Caco-2 (cell line): Measurements from ENCODE around the gene C19orf47. TPM values are rescaled to one million over a fixed set of nuclear protein-coding genes. Genes with fewer than 3 reads are reported as not detected.

Source experiments
- BruUV-seq: library from RNA; stranded (reverse); fragments of 400-500 nt; replicated peaks from 2 replicates; lab custom pipeline; 2021; lab: Mats Ljungman, UMichigan
- CTCF ChIA-PET: fragments of 300-600 bp; sonication (Branson Sonifier 250); formaldehyde crosslinking; loops from one replicate; lab custom pipeline; 2022; ENCODE audit warnings: antibody characterized with exemption; lab: Charles Lee
- POLR2A ChIA-PET: fragments of 300-600 bp; sonication (Branson Sonifier 250); formaldehyde crosslinking; loops from one replicate; lab custom pipeline; 2022; ENCODE audit warnings: antibody characterized with exemption; lab: Charles Lee
- DNase-seq, 2 experiments: peaks; one replicate each; pipeline versions ENCODE4 v3.0.0 to v3.0.0-alpha.2; 2020 to 2022
- H3K27me3 ChIP-seq: replicated peaks from 2 replicates; pipeline ENCODE4 v1.6.0; 2011; ENCODE audit warnings: low read length; ENCODE audit not compliant: control insufficient read depth, insufficient read depth
- H3K36me3 ChIP-seq: 2 replicates; pipeline ENCODE4 v1.5.1; 2011; ENCODE audit warnings: low read length; ENCODE audit not compliant: control insufficient read depth, insufficient read depth
- H3K4me1 ChIP-seq: fragments of 250-450 bp; sonication (Bioruptor Pico); 2 replicates; pipeline ENCODE4 v1.5.1; 2020; ENCODE audit warnings: mild to moderate bottlenecking
- H3K4me3 ChIP-seq: 2 replicates; pipeline ENCODE4 v1.5.1; 2011; ENCODE audit warnings: low read depth, mild to moderate bottlenecking, control low read depth, low read length
- H3K9me3 ChIP-seq: fragments of 250-450 bp; sonication (Bioruptor Pico); 2 replicates; pipeline ENCODE4 v1.5.1; 2020; ENCODE audit warnings: mild to moderate bottlenecking, moderate library complexity
- H3K27ac Mint-ChIP-seq: one replicate; pipeline ENCODE4 v1.8.0; 2022; ENCODE audit warnings: mixed read lengths; ENCODE audit not compliant: unreplicated experiment
- H3K27me3 Mint-ChIP-seq: one replicate; pipeline ENCODE4 v1.8.0; 2022; ENCODE audit warnings: mixed read lengths; ENCODE audit not compliant: insufficient read depth, unreplicated experiment
- H3K36me3 Mint-ChIP-seq: one replicate; pipeline ENCODE4 v1.8.0; 2022; ENCODE audit warnings: mild to moderate bottlenecking, mixed read lengths; ENCODE audit not compliant: insufficient read depth, unreplicated experiment
- H3K4me1 Mint-ChIP-seq: one replicate; pipeline ENCODE4 v1.8.0; 2022; ENCODE audit warnings: low read depth, mixed read lengths; ENCODE audit not compliant: unreplicated experiment
- H3K4me3 Mint-ChIP-seq: one replicate; pipeline ENCODE4 v1.8.0; 2022; ENCODE audit warnings: mild to moderate bottlenecking, moderate library complexity, mixed read lengths; ENCODE audit not compliant: unreplicated experiment
- H3K9me3 Mint-ChIP-seq: one replicate; pipeline ENCODE4 v1.8.0; 2022; ENCODE audit warnings: mixed read lengths; ENCODE audit not compliant: unreplicated experiment
- intact Hi-C: fragments of 100-400 bp; cut with micrococcal nuclease; formaldehyde crosslinking; loops from one replicate; pipeline ENCODE4 v1.10.0; 2022; ENCODE audit not compliant: unreplicated experiment
- total RNA-seq: library from RNA; stranded (reverse); gene quantifications from 2 replicates; pipeline ENCODE4 v1.2.3, GENCODE V29; 2022
- TF ChIP-seq, protein P1 (sequence below), 2 experiments: fragments of 200-600 bp in 1 of 2; IDR thresholded peaks; 1 replicate in 1 of 2; 2 replicates in 1 of 2; pipeline versions ENCODE4 v1.5.1 to v1.8.0; 2011 to 2022; ENCODE audit warnings: antibody characterized with exemption in 1 of 2, control low read depth in 1 of 2, inconsistent platforms in 1 of 2, low read depth in 1 of 2, low read length in 1 of 2, mild to moderate bottlenecking in 1 of 2, moderate library complexity in 1 of 2; ENCODE audit not compliant: insufficient read depth in 1 of 2, severe bottlenecking in 1 of 2, unreplicated experiment in 1 of 2

The C19orf47 gene
- total RNA-seq, 1 experiment from 2014 or later, result 28.3 TPM

DNA sequence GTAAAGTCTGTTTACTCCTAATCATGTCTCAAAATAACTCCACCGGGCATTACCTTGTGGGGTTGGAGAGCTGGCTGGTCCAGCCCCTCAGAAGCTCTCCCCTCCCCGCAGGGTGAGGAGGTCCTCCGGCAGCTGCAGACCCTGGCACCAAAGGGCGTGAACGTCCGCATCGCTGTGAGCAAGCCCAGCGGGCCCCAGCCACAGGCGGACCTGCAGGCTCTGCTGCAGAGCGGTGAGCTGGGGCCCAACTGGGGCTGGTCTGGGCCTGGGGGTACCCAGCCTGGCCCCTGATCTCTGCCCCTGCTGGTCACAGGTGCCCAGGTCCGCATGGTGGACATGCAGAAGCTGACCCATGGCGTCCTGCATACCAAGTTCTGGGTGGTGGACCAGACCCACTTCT, 21.6 kb upstream of the C19orf47 start:
- Histone ChIP-seq H3K27me3 (no peaks in the 10 kb centered on the region), H3K9me3 (no peaks in the 10 kb centered on the region), H3K4me3 (no peak overlapping the region), H3K36me3 (no peaks in the 10 kb centered on the region; the same call in 1 of the 2 replicates), H3K4me1 (no peaks in the 10 kb centered on the region)
- ChIA-PET CTCF (no interaction called here), POLR2A (no interaction called here)
- no TSS peak for BruUV-seq
- Mint-ChIP-seq H3K27me3 (no peaks in the 10 kb centered on the region), H3K9me3 (no peaks in the 10 kb centered on the region), H3K4me3 (no peak overlapping the region), H3K4me1 (no peaks in the 10 kb centered on the region), H3K27ac (no peak overlapping the region), H3K36me3 (peaks cover 3% of the 10 kb centered on the region)
- no peak for DNase-seq
- TF ChIP-seq, protein P1, sequence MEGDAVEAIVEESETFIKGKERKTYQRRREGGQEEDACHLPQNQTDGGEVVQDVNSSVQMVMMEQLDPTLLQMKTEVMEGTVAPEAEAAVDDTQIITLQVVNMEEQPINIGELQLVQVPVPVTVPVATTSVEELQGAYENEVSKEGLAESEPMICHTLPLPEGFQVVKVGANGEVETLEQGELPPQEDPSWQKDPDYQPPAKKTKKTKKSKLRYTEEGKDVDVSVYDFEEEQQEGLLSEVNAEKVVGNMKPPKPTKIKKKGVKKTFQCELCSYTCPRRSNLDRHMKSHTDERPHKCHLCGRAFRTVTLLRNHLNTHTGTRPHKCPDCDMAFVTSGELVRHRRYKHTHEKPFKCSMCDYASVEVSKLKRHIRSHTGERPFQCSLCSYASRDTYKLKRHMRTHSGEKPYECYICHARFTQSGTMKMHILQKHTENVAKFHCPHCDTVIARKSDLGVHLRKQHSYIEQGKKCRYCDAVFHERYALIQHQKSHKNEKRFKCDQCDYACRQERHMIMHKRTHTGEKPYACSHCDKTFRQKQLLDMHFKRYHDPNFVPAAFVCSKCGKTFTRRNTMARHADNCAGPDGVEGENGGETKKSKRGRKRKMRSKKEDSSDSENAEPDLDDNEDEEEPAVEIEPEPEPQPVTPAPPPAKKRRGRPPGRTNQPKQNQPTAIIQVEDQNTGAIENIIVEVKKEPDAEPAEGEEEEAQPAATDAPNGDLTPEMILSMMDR (IDR thresholded peaks at IDR 0.05; ENCODE audit: insufficient read depth in 1 of 2, low read depth in 1 of 2, low read length in 1 of 2, severe bottlenecking in 1 of 2, unreplicated experiment in 1 of 2), result no peak
- intact Hi-C loops, result no loop called here

DNA sequence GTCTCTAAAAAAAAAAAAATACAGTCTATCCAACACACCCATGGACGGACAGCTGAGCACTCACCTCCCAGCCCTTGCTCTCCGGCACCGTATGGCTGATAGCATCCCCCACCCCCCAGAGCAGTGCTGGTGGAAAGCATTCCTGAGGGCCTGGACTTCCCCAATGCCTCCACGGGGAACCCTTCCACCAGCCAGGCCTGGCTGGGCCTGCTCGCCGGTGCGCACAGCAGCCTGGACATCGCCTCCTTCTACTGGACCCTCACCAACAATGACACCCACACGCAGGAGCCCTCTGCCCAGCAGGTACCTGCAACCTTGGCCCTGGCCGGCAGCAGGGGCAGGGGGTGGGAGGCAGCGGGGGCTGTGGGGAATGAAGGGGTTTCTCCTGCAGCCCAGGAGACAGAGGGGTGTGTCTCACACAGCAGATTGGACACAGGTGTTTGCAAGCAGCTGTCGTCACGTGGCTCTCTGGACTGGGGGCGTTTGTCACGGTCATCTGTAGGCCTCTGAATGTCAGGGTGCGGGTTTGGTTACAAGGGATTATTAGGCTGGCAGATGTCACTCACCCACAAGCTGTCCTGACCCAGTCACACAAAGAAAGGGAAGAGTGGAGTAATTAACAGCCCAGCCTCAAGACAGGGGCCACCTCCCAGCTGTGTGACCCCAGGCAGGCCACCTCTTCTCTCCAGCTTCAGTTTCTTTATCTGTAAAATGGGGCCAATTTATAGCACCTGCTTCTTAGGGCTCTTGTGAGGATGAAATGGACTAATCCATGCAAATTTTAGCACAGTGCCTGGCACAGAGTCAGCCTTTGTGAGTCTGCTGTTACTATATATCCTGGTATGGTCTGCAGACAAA, 19.6 kb upstream of the C19orf47 start:
- intact Hi-C loops, result no loop called here
- ChIA-PET POLR2A (no interaction called here), CTCF (no interaction called here)
- TF ChIP-seq, protein P1 (IDR thresholded peaks at IDR 0.05; ENCODE audit: insufficient read depth in 1 of 2, low read depth in 1 of 2, low read length in 1 of 2, severe bottlenecking in 1 of 2, unreplicated experiment in 1 of 2), result no peak
- H3K4me1 Mint-ChIP-seq, result no peaks in the 10 kb centered on the region
- BruUV-seq, result no TSS peak
- H3K4me3 ChIP-seq, result no peak overlapping the region
- no peaks in the 10 kb centered on the region for H3K9me3 ChIP-seq
- no peak overlapping the region for H3K4me3 Mint-ChIP-seq
- no peaks in the 10 kb centered on the region for H3K4me1 ChIP-seq
- H3K27me3 Mint-ChIP-seq, result no peaks in the 10 kb centered on the region
- no peaks in the 10 kb centered on the region; the same call in 1 of the 2 replicates for H3K36me3 ChIP-seq
- H3K36me3 Mint-ChIP-seq, result peaks cover 4% of the 10 kb centered on the region
- H3K27me3 ChIP-seq, result no peaks in the 10 kb centered on the region
- H3K27ac Mint-ChIP-seq, result no peak overlapping the region
- DNase-seq, result no peak
- no peaks in the 10 kb centered on the region for H3K9me3 Mint-ChIP-seq

DNA sequence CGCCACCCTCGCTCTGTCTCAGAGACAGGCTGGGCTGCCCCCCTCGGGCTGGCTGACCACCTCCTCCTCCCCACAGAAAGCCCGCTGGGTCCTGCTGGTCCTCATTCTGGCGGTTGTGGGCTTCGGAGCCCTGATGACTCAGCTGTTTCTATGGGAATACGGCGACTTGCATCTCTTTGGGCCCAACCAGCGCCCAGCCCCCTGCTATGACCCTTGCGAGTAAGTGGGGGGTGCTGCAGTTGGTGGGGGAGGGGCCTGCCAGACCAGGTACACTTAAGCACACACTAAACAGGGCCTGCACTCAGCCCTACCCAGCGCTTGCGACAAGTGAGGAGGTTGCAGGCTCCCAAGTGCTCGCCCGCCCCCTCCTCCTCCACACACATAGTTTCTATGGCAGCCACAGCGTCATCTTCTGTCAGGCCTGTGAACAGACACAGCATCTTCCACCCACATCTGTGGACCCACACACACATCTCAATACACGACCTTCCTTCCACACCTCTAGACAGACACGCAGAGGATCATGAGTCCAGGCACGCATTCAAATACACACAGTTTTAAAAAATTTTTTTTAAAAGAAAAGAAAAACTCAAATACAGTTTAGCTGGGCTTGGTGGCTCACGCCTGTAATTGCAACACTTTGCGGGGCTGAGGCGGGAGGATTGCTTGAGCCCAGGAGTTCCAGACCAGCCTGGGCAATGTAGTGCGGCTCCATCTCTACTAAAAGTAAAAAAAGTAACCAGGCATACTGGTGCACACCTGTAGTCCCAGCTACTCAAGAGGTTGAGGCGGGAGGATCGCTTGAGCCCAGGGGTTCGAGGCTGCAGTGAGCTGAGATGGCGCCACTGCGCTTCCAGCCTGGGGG, 18.7 kb upstream of the C19orf47 start:
- H3K27me3 Mint-ChIP-seq, result no peaks in the 10 kb centered on the region
- peaks cover 4% of the 10 kb centered on the region for H3K36me3 Mint-ChIP-seq
- Histone ChIP-seq H3K9me3 (no peaks in the 10 kb centered on the region), H3K4me3 (no peak overlapping the region), H3K36me3 (no peaks in the 10 kb centered on the region; the same call in 1 of the 2 replicates), H3K4me1 (no peaks in the 10 kb centered on the region), H3K27me3 (no peaks in the 10 kb centered on the region)
- H3K27ac Mint-ChIP-seq, result no peak overlapping the region
- no peak overlapping the region for H3K4me3 Mint-ChIP-seq
- CTCF ChIA-PET, result no interaction called here
- no peak for DNase-seq
- BruUV-seq, result no TSS peak
- TF ChIP-seq, protein P1 (IDR thresholded peaks at IDR 0.05; ENCODE audit: insufficient read depth in 1 of 2, low read depth in 1 of 2, low read length in 1 of 2, severe bottlenecking in 1 of 2, unreplicated experiment in 1 of 2), result no peak
- intact Hi-C loops, result no loop called here
- H3K9me3 Mint-ChIP-seq, result no peaks in the 10 kb centered on the region
- POLR2A ChIA-PET, result no interaction called here
- no peaks in the 10 kb centered on the region for H3K4me1 Mint-ChIP-seq
